Skeletal muscle satellite cell (primary cell): ENCODE data around the gene KRTAP4-1. TPM values are rescaled to one million over a fixed set of nuclear protein-coding genes. Genes with fewer than 3 reads are reported as not detected.
"Not testable (repeated sequence)": the region's sequence is repeated elsewhere in the genome, so short reads cannot be mapped to it uniquely, and the experiment has no call there.

Experiments used
- H3K27me3 ChIP-seq: 2 replicates; pipeline ENCODE4 v1.7.0; 2013; ENCODE audit warnings: low read length; ENCODE audit not compliant: control insufficient read depth, insufficient read depth
- H3K36me3 ChIP-seq: 2 replicates; pipeline ENCODE4 v1.7.0; 2013; ENCODE audit warnings: mild to moderate bottlenecking, control low read depth, low read length; ENCODE audit not compliant: insufficient read depth
- H3K4me1 ChIP-seq: 2 replicates; pipeline ENCODE4 v1.7.0; 2013; ENCODE audit warnings: low read length; ENCODE audit not compliant: control insufficient read depth, insufficient read depth
- H3K4me2 ChIP-seq: 2 replicates; pipeline ENCODE4 v1.7.0; 2013; ENCODE audit warnings: mild to moderate bottlenecking, low read length
- H3K4me3 ChIP-seq: 2 replicates; pipeline ENCODE4 v1.7.0; 2013; ENCODE audit warnings: low read length
- H3K9ac ChIP-seq: 2 replicates; pipeline ENCODE4 v1.7.0; 2013; ENCODE audit warnings: mild to moderate bottlenecking, low read depth, low read length, moderate library complexity
- H3K9me3 ChIP-seq: replicated peaks from 2 replicates; pipeline ENCODE4 v1.7.0; 2013; ENCODE audit warnings: mild to moderate bottlenecking, control low read depth, low read length
- total RNA-seq: library from RNA; depleted of rRNA; stranded (reverse); fragments of >200 nt; gene quantifications from 2 replicates; pipeline ENCODE4 v1.2.3, GENCODE V29; 2012; rRNA removed

Gene KRTAP4-1
- not detected in 2 replicates for total RNA-seq

GRCh38 chr17:41184480-41184961, at the start of gene KRTAP4-1:
TSS of gene KRTAP4-1 (minus strand) at chr17:41184911. CDS start at chr17:41184854, 57 bp downstream.
- Histone ChIP-seq H3K27me3 (peaks cover 6% of the 10 kb centered on the region), H3K4me1 (peaks cover 1% of the 10 kb centered on the region), H3K9ac (no peak within 1 kb of the TSS), H3K36me3 (no peaks in the 10 kb centered on the region), H3K4me3 (no peak within 1 kb of the TSS), H3K4me2 (no peak within 1 kb of the TSS), H3K9me3 (no peaks in the 10 kb centered on the region)

DNA sequence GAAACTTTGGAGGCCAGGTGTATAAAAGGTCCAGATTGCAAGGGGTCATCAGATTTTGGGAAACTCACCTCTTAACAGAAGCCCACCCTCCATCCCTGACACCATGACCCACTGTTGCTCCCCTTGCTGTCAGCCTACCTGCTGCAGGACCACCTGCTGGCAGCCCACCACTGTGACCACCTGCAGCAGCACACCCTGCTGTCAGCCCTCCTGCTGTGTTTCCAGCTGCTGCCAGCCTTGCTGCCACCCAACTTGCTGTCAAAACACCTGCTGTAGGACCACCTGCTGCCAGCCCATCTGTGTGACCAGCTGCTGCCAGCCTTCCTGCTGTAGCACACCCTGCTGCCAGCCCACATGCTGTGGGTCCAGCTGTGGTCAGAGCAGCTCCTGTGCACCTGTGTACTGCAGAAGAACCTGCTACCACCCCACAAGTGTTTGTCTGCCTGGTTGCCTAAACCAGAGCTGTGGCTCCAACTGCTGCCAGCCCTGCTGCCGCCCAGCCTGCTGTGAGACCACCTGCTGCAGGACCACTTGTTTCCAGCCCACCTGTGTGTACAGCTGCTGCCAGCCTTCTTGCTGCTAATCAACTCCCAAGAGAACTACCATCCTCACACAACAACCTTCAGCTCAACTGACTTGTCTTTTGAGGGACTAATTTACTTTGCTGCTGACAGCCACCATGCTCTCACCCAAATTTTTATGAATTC, 47.8 kb upstream of the KRTAP4-1 start, which contains the start of gene KRTAP9-3:
Gene KRTAP9-3 (plus strand): TSS at position 51 of the 707 bp plus-strand sequence. CDS start 53 bp downstream, at position 104.
- H3K4me2 ChIP-seq, H3K9me3 ChIP-seq, H3K36me3 ChIP-seq, H3K9ac ChIP-seq, H3K4me1 ChIP-seq, H3K4me3 ChIP-seq: not testable (repeated sequence)
- H3K27me3 ChIP-seq, result peaks cover 18% of the 10 kb centered on the region

GRCh38 chr17:41231731-41232130, 47.0 kb upstream of the KRTAP4-1 start:
- Histone ChIP-seq H3K9me3 (no peaks in the 10 kb centered on the region), H3K9ac (no peak overlapping the region), H3K4me2 (no peak overlapping the region), H3K4me3 (no peak overlapping the region), H3K36me3 (no peaks in the 10 kb centered on the region), H3K4me1 (no peaks in the 10 kb centered on the region), H3K27me3 (peaks cover 18% of the 10 kb centered on the region)

GRCh38 chr17:41230094-41230493, 45.4 kb upstream of the KRTAP4-1 start:
- no peak overlapping the region for H3K9ac ChIP-seq
- no peak overlapping the region for H3K4me3 ChIP-seq
- no peaks in the 10 kb centered on the region for H3K36me3 ChIP-seq
- no peak overlapping the region for H3K4me2 ChIP-seq
- H3K27me3 ChIP-seq, result peaks cover 18% of the 10 kb centered on the region
- no peaks in the 10 kb centered on the region for H3K9me3 ChIP-seq
- no peaks in the 10 kb centered on the region for H3K4me1 ChIP-seq

GRCh38 chr17:41226598-41227095, 41.9 kb upstream of the KRTAP4-1 start, which contains the start of gene KRTAP9-2:
TSS of gene KRTAP9-2 (plus strand) at chr17:41226648. CDS start at chr17:41226655, 7 bp downstream.
- not testable (repeated sequence) for H3K9ac ChIP-seq, H3K9me3 ChIP-seq

DNA sequence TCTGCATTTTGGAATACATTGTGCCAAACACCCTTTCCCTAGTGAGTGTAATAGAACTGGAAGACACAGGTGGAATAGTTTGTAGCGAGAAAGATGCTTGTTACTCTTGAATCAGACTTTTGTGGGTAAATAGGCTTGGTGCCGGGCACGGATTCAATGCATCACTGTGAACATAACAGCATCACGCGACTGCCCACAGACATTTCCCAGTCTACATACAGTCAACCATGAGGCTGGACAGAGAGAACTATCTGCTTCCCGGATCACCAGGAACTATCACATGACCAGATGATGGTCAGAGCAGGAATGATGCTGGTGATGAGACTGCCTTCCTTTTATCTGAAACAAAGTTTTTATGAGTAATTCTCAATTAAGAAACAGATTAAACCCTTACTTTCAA, 41.3 kb upstream of the KRTAP4-1 start:
- H3K4me3 ChIP-seq, result no peak overlapping the region
- no peak overlapping the region for H3K4me2 ChIP-seq
- H3K9me3 ChIP-seq, result no peaks in the 10 kb centered on the region
- peaks cover 3% of the 10 kb centered on the region for H3K27me3 ChIP-seq
- H3K9ac ChIP-seq, result no peak overlapping the region
- H3K36me3 ChIP-seq, result no peaks in the 10 kb centered on the region
- H3K4me1 ChIP-seq, result no peaks in the 10 kb centered on the region

More at GRCh38 chr17:41226598-41227095, 41.9 kb upstream of the KRTAP4-1 start, which contains the start of gene KRTAP9-2:
- not testable (repeated sequence) for H3K27me3 ChIP-seq, H3K4me3 ChIP-seq, H3K4me2 ChIP-seq, H3K4me1 ChIP-seq, H3K36me3 ChIP-seq

DNA sequence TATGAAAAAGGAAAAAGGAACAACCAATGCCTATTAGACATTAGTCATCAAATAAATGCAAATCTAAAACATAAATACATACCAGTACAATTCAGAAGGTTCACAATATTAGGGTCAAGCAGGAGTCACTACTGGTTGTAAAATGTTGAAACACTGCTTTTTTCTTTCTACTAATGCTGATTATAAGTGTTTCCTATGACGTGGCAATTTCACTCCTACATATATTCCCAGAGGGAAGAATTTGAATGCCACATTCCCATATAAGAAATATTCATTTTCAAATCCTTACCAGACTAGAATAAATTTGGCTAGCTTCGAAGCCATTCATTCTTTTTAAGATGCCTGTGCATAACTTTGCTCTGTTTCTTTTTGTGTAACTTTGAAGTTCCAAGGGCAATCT, 39.1 kb upstream of the KRTAP4-1 start:
- no peaks in the 10 kb centered on the region for H3K9me3 ChIP-seq
- H3K4me2 ChIP-seq, result no peak overlapping the region
- no peak overlapping the region for H3K9ac ChIP-seq
- H3K27me3 ChIP-seq, result peaks cover 3% of the 10 kb centered on the region
- no peak overlapping the region for H3K4me3 ChIP-seq
- no peaks in the 10 kb centered on the region for H3K4me1 ChIP-seq
- H3K36me3 ChIP-seq, result no peaks in the 10 kb centered on the region

GRCh38 chr17:41215681-41216080, 31.0 kb upstream of the KRTAP4-1 start:
- H3K9ac ChIP-seq, result no peak overlapping the region
- no peaks in the 10 kb centered on the region for H3K27me3 ChIP-seq
- H3K4me2 ChIP-seq, result no peak overlapping the region
- H3K36me3 ChIP-seq, result no peaks in the 10 kb centered on the region
- H3K9me3 ChIP-seq, result no peaks in the 10 kb centered on the region
- H3K4me3 ChIP-seq, result no peak overlapping the region
- peaks cover 10% of the 10 kb centered on the region for H3K4me1 ChIP-seq

- no peak overlapping the region for H3K4me2 ChIP-seq
- H3K9me3 ChIP-seq, result no peaks in the 10 kb centered on the region
- H3K4me3 ChIP-seq, result no peak overlapping the region
- peaks cover 6% of the 10 kb centered on the region for H3K27me3 ChIP-seq
- H3K4me1 ChIP-seq, result peaks cover 10% of the 10 kb centered on the region
- no peaks in the 10 kb centered on the region for H3K36me3 ChIP-seq
- H3K9ac ChIP-seq, result no peak overlapping the region
These were observed 27.9 kb upstream of the KRTAP4-1 start for GRCh38 chr17:41212524-41213169.

- Histone ChIP-seq H3K4me1 (peaks cover 10% of the 10 kb centered on the region), H3K9me3 (no peaks in the 10 kb centered on the region), H3K36me3 (no peaks in the 10 kb centered on the region)
These were observed 27.2 kb upstream of the KRTAP4-1 start for GRCh38 chr17:41211845-41212466.

DNA sequence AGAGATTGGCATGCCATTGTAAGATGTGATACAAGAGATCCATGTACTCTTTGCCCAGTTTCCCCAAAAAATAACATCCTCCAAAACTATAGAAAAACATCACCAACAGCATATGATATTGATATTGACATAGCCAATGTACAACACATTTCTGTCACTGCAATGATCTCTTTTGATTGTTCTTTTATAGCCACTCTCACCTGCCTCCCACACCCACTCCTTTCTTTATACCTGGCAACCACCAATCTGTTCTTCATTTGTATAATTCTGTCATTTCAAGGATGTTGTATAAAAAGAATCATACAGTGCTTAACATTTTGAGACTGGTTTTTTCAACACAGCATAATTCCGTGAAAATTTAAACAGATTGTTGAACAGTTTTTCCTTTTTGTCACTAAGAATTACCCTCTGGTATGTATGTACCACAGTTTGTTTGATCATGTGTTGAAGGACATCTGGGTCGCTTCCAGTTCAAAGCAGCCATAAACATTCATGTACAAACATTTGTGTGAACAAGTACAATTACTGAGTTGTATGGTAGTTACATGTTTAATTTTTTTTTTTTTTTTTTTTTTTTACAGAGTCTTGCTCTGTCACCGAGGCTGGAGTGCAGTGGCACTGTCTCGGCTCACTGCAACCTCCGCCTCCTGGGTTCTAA, 14.8 kb upstream of the KRTAP4-1 start:
- no peaks in the 10 kb centered on the region for H3K9me3 ChIP-seq
- H3K4me2 ChIP-seq, result no peak overlapping the region
- H3K4me3 ChIP-seq, result no peak overlapping the region
- no peaks in the 10 kb centered on the region for H3K36me3 ChIP-seq
- no peaks in the 10 kb centered on the region for H3K27me3 ChIP-seq
- no peaks in the 10 kb centered on the region for H3K4me1 ChIP-seq
- no peak overlapping the region for H3K9ac ChIP-seq

More at GRCh38 chr17:41211845-41212466, 27.2 kb upstream of the KRTAP4-1 start:
- Histone ChIP-seq H3K9ac (no peak overlapping the region), H3K27me3 (peaks cover 6% of the 10 kb centered on the region), H3K4me2 (no peak overlapping the region), H3K4me3 (no peak overlapping the region)
